ENCODE measurements around the gene KRTAP1-1. TPM values are rescaled to one million over a fixed set of nuclear protein-coding genes. Genes with fewer than 3 reads are reported as not detected.

Gene KRTAP1-1
- total and polyA plus RNA-seq, 2 donors (not counting 1 experiment from before 2014, with no cell fraction given): not detected

DNA sequence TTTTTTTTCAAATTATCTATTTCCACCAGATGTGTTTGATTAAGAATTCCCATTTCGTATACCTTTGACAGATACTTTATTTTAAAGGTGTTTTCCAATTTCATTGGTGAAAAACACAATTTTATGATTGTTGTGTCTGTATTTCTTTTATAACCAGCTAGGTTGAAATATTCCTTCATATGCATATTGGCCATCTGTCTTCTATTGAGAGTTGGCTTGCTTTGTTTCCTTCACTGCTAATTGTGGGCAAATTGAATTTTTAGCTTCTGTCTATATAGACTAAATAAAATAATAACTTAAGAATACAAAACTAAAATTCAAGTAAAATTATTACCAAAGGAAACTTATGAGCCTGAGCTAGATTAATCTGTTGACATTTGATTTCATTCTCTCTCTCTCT, 46.1 kb downstream of the KRTAP1-1 start:
- TF ChIP-seq, protein P1, sequence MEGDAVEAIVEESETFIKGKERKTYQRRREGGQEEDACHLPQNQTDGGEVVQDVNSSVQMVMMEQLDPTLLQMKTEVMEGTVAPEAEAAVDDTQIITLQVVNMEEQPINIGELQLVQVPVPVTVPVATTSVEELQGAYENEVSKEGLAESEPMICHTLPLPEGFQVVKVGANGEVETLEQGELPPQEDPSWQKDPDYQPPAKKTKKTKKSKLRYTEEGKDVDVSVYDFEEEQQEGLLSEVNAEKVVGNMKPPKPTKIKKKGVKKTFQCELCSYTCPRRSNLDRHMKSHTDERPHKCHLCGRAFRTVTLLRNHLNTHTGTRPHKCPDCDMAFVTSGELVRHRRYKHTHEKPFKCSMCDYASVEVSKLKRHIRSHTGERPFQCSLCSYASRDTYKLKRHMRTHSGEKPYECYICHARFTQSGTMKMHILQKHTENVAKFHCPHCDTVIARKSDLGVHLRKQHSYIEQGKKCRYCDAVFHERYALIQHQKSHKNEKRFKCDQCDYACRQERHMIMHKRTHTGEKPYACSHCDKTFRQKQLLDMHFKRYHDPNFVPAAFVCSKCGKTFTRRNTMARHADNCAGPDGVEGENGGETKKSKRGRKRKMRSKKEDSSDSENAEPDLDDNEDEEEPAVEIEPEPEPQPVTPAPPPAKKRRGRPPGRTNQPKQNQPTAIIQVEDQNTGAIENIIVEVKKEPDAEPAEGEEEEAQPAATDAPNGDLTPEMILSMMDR (IDR thresholded peaks at IDR 0.05): no peak
- no peak for TF ChIP-seq EZH2 (IDR thresholded peaks at IDR 0.05; ENCODE audit: borderline replicate concordance, insufficient read depth, low read depth, low read length, poor library complexity, severe bottlenecking)
- Histone ChIP-seq H3K9me3 (ENCODE audit: control extremely low read depth in 1 of 3, control insufficient read depth in 2 of 3, insufficient read depth in 1 of 3, low read length in 2 of 3) (no peaks in the 10 kb centered on the region), H3K27me3 (replicated peaks in 1 of 4; ENCODE audit: control extremely low read depth in 1 of 4, control insufficient read depth in 3 of 4, insufficient read depth in 4 of 4, low read length in 3 of 4) (peaks cover 0 to 10% (median 6%) of the 10 kb centered on the region in 4 experiments), H3K4me3 (ENCODE audit: control extremely low read depth in 1 of 5, extremely low read depth in 1 of 5, insufficient read depth in 1 of 5, low read depth in 2 of 5, low read length in 4 of 5) (no peak overlapping the region), H3K36me3 (replicated peaks in 1 of 2; ENCODE audit: control extremely low read depth in 1 of 2, control insufficient read depth in 1 of 2, extremely low read depth in 1 of 2, insufficient read depth in 2 of 2, low read length in 1 of 2) (no peaks in the 10 kb centered on the region), H4K20me1 (ENCODE audit: control insufficient read depth, insufficient read depth, low read length, poor library complexity, severe bottlenecking) (no peaks in the 10 kb centered on the region), H3K4me1 (ENCODE audit: control insufficient read depth in 2 of 2, insufficient read depth in 2 of 2, low read length in 2 of 2) (no peaks in the 10 kb centered on the region), H3K9ac (ENCODE audit: low read length) (no peak overlapping the region), H2AFZ (ENCODE audit: insufficient read depth, low read depth, low read length, poor library complexity, severe bottlenecking) (no peak overlapping the region), H3K27ac (ENCODE audit: low read length in 2 of 2) (no peak overlapping the region), H3K4me2 (replicated peaks; ENCODE audit: low read depth, low read length, poor library complexity, severe bottlenecking) (no peak overlapping the region), H3K79me2 (ENCODE audit: control insufficient read depth, insufficient read depth, low read length) (no peaks in the 10 kb centered on the region)
- no peak overlapping the region for H3K4me3 Mint-ChIP-seq
- H3K27me3 Mint-ChIP-seq: peaks cover 56% of the 10 kb centered on the region
- CTCF ChIA-PET: interaction anchor here (0.6 kb wide), 1 partner anchor 436 kb away, joined by 3 read pairs; no protein-coding TSS in a partner anchor
- no peak overlapping the region for H3K27ac Mint-ChIP-seq
- POLR2A ChIA-PET: no interaction called here
- no peak for DNase-seq
- no peaks in the 10 kb centered on the region for H3K4me1 Mint-ChIP-seq
- intact Hi-C loops (cut with micrococcal nuclease): no loop called here
- WGBS (ENCODE audit: insufficient coverage): no CpG with 5 or more reads among the region's 1 CpG
- ATAC-seq (ENCODE audit: low read depth): no peak
- no peaks in the 10 kb centered on the region for H3K9me3 Mint-ChIP-seq (ENCODE audit: insufficient read depth)

DNA sequence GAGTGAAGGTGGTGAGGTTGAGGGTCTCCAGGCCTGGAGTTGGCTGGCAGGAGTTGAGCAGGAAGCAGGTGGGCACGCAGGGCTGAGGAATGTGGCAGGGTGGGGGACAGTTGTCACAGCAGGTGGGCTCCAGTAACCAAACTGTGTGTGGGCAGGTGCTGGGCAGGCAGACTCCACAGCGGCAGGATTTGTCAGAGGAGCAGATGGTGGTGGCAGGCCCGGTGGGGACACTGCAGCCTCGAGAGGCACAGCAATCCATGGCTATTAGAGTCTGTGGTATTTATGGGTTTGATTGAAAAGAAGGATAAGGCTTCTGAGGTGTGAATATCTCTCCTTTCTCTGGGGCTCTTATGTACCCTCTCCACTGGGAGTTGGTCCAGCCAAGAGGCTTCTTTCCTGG, 47.4 kb downstream of the KRTAP1-1 start, which contains the start of gene KRTAP3-3:
Gene KRTAP3-3 (minus strand): TSS at position 326 of the 400 bp plus-strand sequence. CDS start 67 bp downstream, at position 259.
- H3K27ac ChIP-seq (ENCODE audit: low read length in 2 of 2): no peak within 1 kb of the TSS
- ChIA-PET POLR2A (no interaction called here), CTCF (no interaction called here)
- H3K9me3 ChIP-seq (ENCODE audit: control extremely low read depth in 1 of 3, control insufficient read depth in 2 of 3, insufficient read depth in 1 of 3, low read length in 2 of 3): no peaks in the 10 kb centered on the region
- 68% methylated on average over 4 of the region's 4 CpGs for WGBS (ENCODE audit: insufficient coverage)
- no peaks in the 10 kb centered on the region for H3K4me1 ChIP-seq (ENCODE audit: control insufficient read depth in 2 of 2, insufficient read depth in 2 of 2, low read length in 2 of 2)
- H3K27me3 ChIP-seq (replicated peaks in 1 of 4; ENCODE audit: control extremely low read depth in 1 of 4, control insufficient read depth in 3 of 4, insufficient read depth in 4 of 4, low read length in 3 of 4): peaks cover 0 to 10% (median 6%) of the 10 kb centered on the region in 4 experiments
- no peak within 1 kb of the TSS for H3K4me2 ChIP-seq (replicated peaks; ENCODE audit: low read depth, low read length, poor library complexity, severe bottlenecking)
- H4K20me1 ChIP-seq (ENCODE audit: control insufficient read depth, insufficient read depth, low read length, poor library complexity, severe bottlenecking): no peaks in the 10 kb centered on the region
- Mint-ChIP-seq H3K27ac (no peak within 1 kb of the TSS), H3K9me3 (ENCODE audit: insufficient read depth) (no peaks in the 10 kb centered on the region), H3K4me1 (no peaks in the 10 kb centered on the region), H3K4me3 (no peak within 1 kb of the TSS), H3K27me3 (peaks cover 55% of the 10 kb centered on the region)
- H3K79me2 ChIP-seq (ENCODE audit: control insufficient read depth, insufficient read depth, low read length): no peaks in the 10 kb centered on the region
- intact Hi-C loops (cut with micrococcal nuclease): no loop called here
- TF ChIP-seq, protein P1 (IDR thresholded peaks at IDR 0.05): no peak
- no peak for TF ChIP-seq EZH2 (IDR thresholded peaks at IDR 0.05; ENCODE audit: borderline replicate concordance, insufficient read depth, low read depth, low read length, poor library complexity, severe bottlenecking)
- DNase-seq (no peak), ATAC-seq (ENCODE audit: low read depth) (no peak)
- no peak within 1 kb of the TSS for H3K4me3 ChIP-seq (ENCODE audit: control extremely low read depth in 1 of 5, extremely low read depth in 1 of 5, insufficient read depth in 1 of 5, low read depth in 2 of 5, low read length in 4 of 5)
- no peak within 1 kb of the TSS for H2AFZ ChIP-seq (ENCODE audit: insufficient read depth, low read depth, low read length, poor library complexity, severe bottlenecking)
- no peak within 1 kb of the TSS for H3K9ac ChIP-seq (ENCODE audit: low read length)
- no peaks in the 10 kb centered on the region for H3K36me3 ChIP-seq (replicated peaks in 1 of 2; ENCODE audit: control extremely low read depth in 1 of 2, control insufficient read depth in 1 of 2, extremely low read depth in 1 of 2, insufficient read depth in 2 of 2, low read length in 1 of 2)

Measured in B cell (primary cell).